ENCODE results near the gene LANCL3. TPM values are rescaled to one million over a fixed set of nuclear protein-coding genes. Genes with fewer than 3 reads are reported as not detected.
"Not testable (repeated sequence)": the region's sequence is repeated elsewhere in the genome, so short reads cannot be mapped to it uniquely, and the experiment has no call there.

LANCL3 gene
- total RNA-seq, 1 experiment from 2014 or later = not detected

- intact Hi-C loops (cut with micrococcal nuclease; ENCODE audit: unreplicated experiment) = no loop called here
- peaks cover 11% of the 10 kb centered on the region for H3K4me1 Mint-ChIP-seq (ENCODE audit: low read depth, unreplicated experiment)
- H3K9me3 Mint-ChIP-seq (ENCODE audit: unreplicated experiment) = no peaks in the 10 kb centered on the region
- Histone ChIP-seq H3K4me1 (no peaks in the 10 kb centered on the region), H3K4me3 (ENCODE audit: low read depth, low read length) (no peak overlapping the region), H3K27me3 (replicated peaks; ENCODE audit: control insufficient read depth, insufficient read depth, low read length) (no peaks in the 10 kb centered on the region), H3K9me3 (no peaks in the 10 kb centered on the region), H3K36me3 (ENCODE audit: control insufficient read depth, insufficient read depth, low read length) (no peaks in the 10 kb centered on the region)
- ChIA-PET CTCF (no interaction called here), POLR2A (no interaction called here)
- no peak for DNase-seq
- H3K36me3 Mint-ChIP-seq (ENCODE audit: insufficient read depth, unreplicated experiment) = no peaks in the 10 kb centered on the region
- H3K27ac Mint-ChIP-seq (ENCODE audit: unreplicated experiment) = no peak overlapping the region
- TF ChIP-seq CTCF (IDR thresholded peaks at IDR 0.05; ENCODE audit: insufficient read depth in 1 of 2, low read depth in 1 of 2, low read length in 1 of 2, severe bottlenecking in 1 of 2, unreplicated experiment in 1 of 2) = no peak
- no peak overlapping the region for H3K4me3 Mint-ChIP-seq (ENCODE audit: unreplicated experiment)
- BruUV-seq (replicated peaks) = no TSS peak
- no peaks in the 10 kb centered on the region for H3K27me3 Mint-ChIP-seq (ENCODE audit: insufficient read depth, unreplicated experiment)
Observed at GRCh38 chrX:37646254-37646653, 74.8 kb downstream of the LANCL3 start.

GRCh38 chrX:37650879-37651278 lies 79.4 kb downstream of the LANCL3 start:
- DNase-seq; H3K9me3 ChIP-seq; H3K27me3 ChIP-seq (replicated peaks; ENCODE audit: control insufficient read depth, insufficient read depth, low read length); CTCF ChIA-PET; H3K4me1 Mint-ChIP-seq (ENCODE audit: low read depth, unreplicated experiment); BruUV-seq (replicated peaks); H3K4me3 Mint-ChIP-seq (ENCODE audit: unreplicated experiment); H3K36me3 ChIP-seq (ENCODE audit: control insufficient read depth, insufficient read depth, low read length); H3K4me3 ChIP-seq (ENCODE audit: low read depth, low read length); intact Hi-C loops (cut with micrococcal nuclease; ENCODE audit: unreplicated experiment); POLR2A ChIA-PET; H3K9me3 Mint-ChIP-seq (ENCODE audit: unreplicated experiment); H3K4me1 ChIP-seq; H3K36me3 Mint-ChIP-seq (ENCODE audit: insufficient read depth, unreplicated experiment); H3K27ac Mint-ChIP-seq (ENCODE audit: unreplicated experiment): not testable (repeated sequence)
- H3K27me3 Mint-ChIP-seq (ENCODE audit: insufficient read depth, unreplicated experiment) = peaks cover 10% of the 10 kb centered on the region

GRCh38 chrX:37651921-37652452 lies 80.5 kb downstream of the LANCL3 start:
- Mint-ChIP-seq H3K27me3 (ENCODE audit: insufficient read depth, unreplicated experiment) (peaks cover 13% of the 10 kb centered on the region), H3K27ac (ENCODE audit: unreplicated experiment) (no peak overlapping the region), H3K9me3 (ENCODE audit: unreplicated experiment) (no peaks in the 10 kb centered on the region), H3K4me1 (ENCODE audit: low read depth, unreplicated experiment) (no peaks in the 10 kb centered on the region), H3K36me3 (ENCODE audit: insufficient read depth, unreplicated experiment) (no peaks in the 10 kb centered on the region), H3K4me3 (ENCODE audit: unreplicated experiment) (no peak overlapping the region)
- no peaks in the 10 kb centered on the region for H3K9me3 ChIP-seq
- intact Hi-C loops (cut with micrococcal nuclease; ENCODE audit: unreplicated experiment) = no loop called here
- BruUV-seq (replicated peaks) = no TSS peak
- POLR2A ChIA-PET = no interaction called here
- H3K27me3 ChIP-seq (replicated peaks; ENCODE audit: control insufficient read depth, insufficient read depth, low read length) = no peaks in the 10 kb centered on the region
- no peak for DNase-seq
- H3K4me1 ChIP-seq = no peaks in the 10 kb centered on the region
- CTCF ChIA-PET = no interaction called here
- no peaks in the 10 kb centered on the region for H3K36me3 ChIP-seq (ENCODE audit: control insufficient read depth, insufficient read depth, low read length)
- no peak overlapping the region for H3K4me3 ChIP-seq (ENCODE audit: low read depth, low read length)
- no peak for TF ChIP-seq CTCF (IDR thresholded peaks at IDR 0.05; ENCODE audit: insufficient read depth in 1 of 2, low read depth in 1 of 2, low read length in 1 of 2, severe bottlenecking in 1 of 2, unreplicated experiment in 1 of 2)

Data from Caco-2 (cell line).